A673 (cell line): Measurements from ENCODE around the gene ESPN. TPM values are rescaled to one million over a fixed set of nuclear protein-coding genes. Genes with fewer than 3 reads are reported as not detected.

ENCODE experiments used
- BruUV-seq: library from RNA; stranded (reverse); fragments of 400-500 nt; replicated peaks from 2 replicates; lab custom pipeline; 2021; lab: Mats Ljungman, UMichigan
- CTCF ChIA-PET: fragments of 300-600 bp; sonication (Branson Sonifier 250); formaldehyde crosslinking; loops from one replicate; lab custom pipeline; 2022; ENCODE audit warnings: antibody characterized with exemption; lab: Charles Lee
- POLR2A ChIA-PET: fragments of 300-600 bp; sonication (Branson Sonifier 250); formaldehyde crosslinking; loops from one replicate; lab custom pipeline; 2022; ENCODE audit warnings: antibody characterized with exemption; ENCODE audit not compliant: low non-redundant PET; lab: Charles Lee
- DNase-seq: peaks from one replicate; pipeline ENCODE4 v3.0.0-alpha.2; 2015; ENCODE audit warnings: low spot score
- H3K27ac ChIP-seq: fragments of 200-600 bp; sonication (generic); 2 replicates; pipeline ENCODE4 v1.5.1; 2016; ENCODE audit warnings: mixed run types, low read depth, mild to moderate bottlenecking, mixed read lengths, antibody characterized with exemption, low read length; ENCODE audit not compliant: poor library complexity, severe bottlenecking
- H3K27me3 ChIP-seq: fragments of 200-600 bp; sonication (generic); replicated peaks from 2 replicates; pipeline ENCODE4 v1.6.1; 2017; ENCODE audit warnings: mixed run types, low read depth, mild to moderate bottlenecking, mixed read lengths, antibody characterized with exemption, low read length; ENCODE audit not compliant: insufficient read depth, poor library complexity
- H3K36me3 ChIP-seq: fragments of 200-600 bp; sonication (generic); 2 replicates; pipeline ENCODE4 v1.6.1; 2016; ENCODE audit warnings: mixed run types, mild to moderate bottlenecking, mixed read lengths, antibody characterized with exemption, low read length; ENCODE audit not compliant: insufficient read depth, poor library complexity, severe bottlenecking
- H3K4me1 ChIP-seq: fragments of 200-600 bp; sonication (generic); 2 replicates; pipeline ENCODE4 v1.6.1; 2017; ENCODE audit warnings: mixed run types, mild to moderate bottlenecking, mixed read lengths, antibody characterized with exemption, low read length; ENCODE audit not compliant: insufficient read depth, poor library complexity, severe bottlenecking
- H3K4me3 ChIP-seq: fragments of 200-600 bp; sonication (generic); 2 replicates; pipeline ENCODE4 v1.5.1; 2016; ENCODE audit warnings: low read depth, mixed run types, mild to moderate bottlenecking, mixed read lengths, low read length; ENCODE audit not compliant: poor library complexity, severe bottlenecking
- H3K9me3 ChIP-seq: fragments of 200-600 bp; sonication (generic); 2 replicates; pipeline ENCODE4 v1.6.1; 2016; ENCODE audit warnings: mixed run types, low read depth, mild to moderate bottlenecking, mixed read lengths, antibody characterized with exemption, low read length; ENCODE audit not compliant: poor library complexity, severe bottlenecking
- EZH2 ChIP-seq: fragments of 200-600 bp; sonication (generic); IDR thresholded peaks from 2 replicates; pipeline ENCODE4 v1.6.1; 2017; ENCODE audit warnings: borderline replicate concordance, low read depth, mild to moderate bottlenecking, mixed read lengths, antibody characterized with exemption, low read length; ENCODE audit not compliant: poor library complexity, severe bottlenecking
- intact Hi-C: fragments of 100-400 bp; cut with micrococcal nuclease; formaldehyde crosslinking; loops from one replicate; pipeline ENCODE4 v1.10.0; 2022; ENCODE audit not compliant: unreplicated experiment
- total RNA-seq: library from RNA; stranded (reverse); gene quantifications from 2 replicates; pipeline ENCODE4 v1.2.3, GENCODE V29; 2021
- TF ChIP-seq, protein P1 (sequence below): fragments of 300-800, 200-600 bp; sonication (generic); conservative IDR thresholded peaks from 2 replicates; pipeline ENCODE4 v1.5.1; 2017; ENCODE audit warnings: low read depth, mild to moderate bottlenecking, antibody characterized with exemption, low read length, moderate library complexity, mixed read lengths

ESPN gene
- total RNA-seq, 1 experiment from 2014 or later, result not detected

DNA sequence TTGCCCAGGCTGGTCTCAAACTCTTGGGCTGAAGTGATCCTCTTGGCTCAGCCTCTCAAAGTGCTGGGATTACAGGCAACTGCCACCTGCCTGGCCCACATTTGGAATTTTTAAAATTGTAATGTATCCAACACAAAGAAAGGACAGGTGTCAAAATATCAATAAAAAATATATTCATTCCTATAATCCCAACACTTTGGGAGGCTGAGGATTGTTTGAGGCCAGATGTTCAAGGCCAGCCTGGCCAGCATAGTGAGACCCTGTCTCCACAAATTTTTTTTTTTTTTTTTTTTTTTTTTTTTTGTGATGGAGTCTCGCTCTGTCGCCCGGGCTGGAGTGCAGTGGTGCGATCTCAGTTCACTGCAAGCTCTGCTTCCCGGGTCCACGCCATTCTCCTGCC is 14.8 kb upstream of the ESPN start:
- no peak for TF ChIP-seq EZH2
- TF ChIP-seq, protein P1, sequence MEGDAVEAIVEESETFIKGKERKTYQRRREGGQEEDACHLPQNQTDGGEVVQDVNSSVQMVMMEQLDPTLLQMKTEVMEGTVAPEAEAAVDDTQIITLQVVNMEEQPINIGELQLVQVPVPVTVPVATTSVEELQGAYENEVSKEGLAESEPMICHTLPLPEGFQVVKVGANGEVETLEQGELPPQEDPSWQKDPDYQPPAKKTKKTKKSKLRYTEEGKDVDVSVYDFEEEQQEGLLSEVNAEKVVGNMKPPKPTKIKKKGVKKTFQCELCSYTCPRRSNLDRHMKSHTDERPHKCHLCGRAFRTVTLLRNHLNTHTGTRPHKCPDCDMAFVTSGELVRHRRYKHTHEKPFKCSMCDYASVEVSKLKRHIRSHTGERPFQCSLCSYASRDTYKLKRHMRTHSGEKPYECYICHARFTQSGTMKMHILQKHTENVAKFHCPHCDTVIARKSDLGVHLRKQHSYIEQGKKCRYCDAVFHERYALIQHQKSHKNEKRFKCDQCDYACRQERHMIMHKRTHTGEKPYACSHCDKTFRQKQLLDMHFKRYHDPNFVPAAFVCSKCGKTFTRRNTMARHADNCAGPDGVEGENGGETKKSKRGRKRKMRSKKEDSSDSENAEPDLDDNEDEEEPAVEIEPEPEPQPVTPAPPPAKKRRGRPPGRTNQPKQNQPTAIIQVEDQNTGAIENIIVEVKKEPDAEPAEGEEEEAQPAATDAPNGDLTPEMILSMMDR, result no peak
- intact Hi-C loops, result no loop called here
- ChIA-PET CTCF (interaction anchor here (0.7 to 1.0 kb wide), 2 partner anchors 27 to 92 kb away, joined by 5 to 12 read pairs; no protein-coding TSS in a partner anchor), POLR2A (no interaction called here)
- Histone ChIP-seq H3K4me3 (no peak overlapping the region), H3K27me3 (peaks cover 15% of the 10 kb centered on the region), H3K36me3 (no peaks in the 10 kb centered on the region), H3K9me3 (no peaks in the 10 kb centered on the region), H3K4me1 (no peaks in the 10 kb centered on the region), H3K27ac (no peak overlapping the region)
- BruUV-seq, result no TSS peak
- DNase-seq, result no peak

- Histone ChIP-seq H3K9me3 (no peaks in the 10 kb centered on the region), H3K4me3 (no peak overlapping the region), H3K4me1 (no peaks in the 10 kb centered on the region), H3K27ac (no peak overlapping the region), H3K27me3 (peaks cover 21% of the 10 kb centered on the region), H3K36me3 (no peaks in the 10 kb centered on the region)
- no TSS peak for BruUV-seq
- intact Hi-C loops, result no loop called here
- no peak for DNase-seq
- ChIA-PET POLR2A (no interaction called here), CTCF (interaction anchor here (0.7 kb wide), 1 partner anchor 92 kb away, joined by 5 read pairs; no protein-coding TSS in a partner anchor)
- TF ChIP-seq, protein P1, result no peak
- TF ChIP-seq EZH2, result no peak
Measured at GRCh38 chr1:6410248-6410893, 14.2 kb upstream of the ESPN start.

- H3K27ac ChIP-seq, result no peak overlapping the region
- H3K27me3 ChIP-seq, result peaks cover 46% of the 10 kb centered on the region
- intact Hi-C loops, result no loop called here
- no peak overlapping the region for H3K4me3 ChIP-seq
- H3K4me1 ChIP-seq, result no peaks in the 10 kb centered on the region
- DNase-seq, result no peak
- H3K9me3 ChIP-seq, result no peaks in the 10 kb centered on the region
- ChIA-PET POLR2A (no interaction called here), CTCF (no interaction called here)
- TF ChIP-seq, protein P1, result no peak
- no peak for TF ChIP-seq EZH2
- H3K36me3 ChIP-seq, result no peaks in the 10 kb centered on the region
- BruUV-seq, result no TSS peak
Measured at GRCh38 chr1:6412896-6413295, 11.7 kb upstream of the ESPN start.
